ENCODE measurements around the gene TICAM1. TPM values are rescaled to one million over a fixed set of nuclear protein-coding genes. Genes with fewer than 3 reads are reported as not detected.

TICAM1 gene
- total and polyA plus RNA-seq, 10 of the 15 experiments (the other 5 are each of a cell fraction or from before 2014, with no cell fraction given): 0.31 to 31.1 (median 5.3) TPM

DNA sequence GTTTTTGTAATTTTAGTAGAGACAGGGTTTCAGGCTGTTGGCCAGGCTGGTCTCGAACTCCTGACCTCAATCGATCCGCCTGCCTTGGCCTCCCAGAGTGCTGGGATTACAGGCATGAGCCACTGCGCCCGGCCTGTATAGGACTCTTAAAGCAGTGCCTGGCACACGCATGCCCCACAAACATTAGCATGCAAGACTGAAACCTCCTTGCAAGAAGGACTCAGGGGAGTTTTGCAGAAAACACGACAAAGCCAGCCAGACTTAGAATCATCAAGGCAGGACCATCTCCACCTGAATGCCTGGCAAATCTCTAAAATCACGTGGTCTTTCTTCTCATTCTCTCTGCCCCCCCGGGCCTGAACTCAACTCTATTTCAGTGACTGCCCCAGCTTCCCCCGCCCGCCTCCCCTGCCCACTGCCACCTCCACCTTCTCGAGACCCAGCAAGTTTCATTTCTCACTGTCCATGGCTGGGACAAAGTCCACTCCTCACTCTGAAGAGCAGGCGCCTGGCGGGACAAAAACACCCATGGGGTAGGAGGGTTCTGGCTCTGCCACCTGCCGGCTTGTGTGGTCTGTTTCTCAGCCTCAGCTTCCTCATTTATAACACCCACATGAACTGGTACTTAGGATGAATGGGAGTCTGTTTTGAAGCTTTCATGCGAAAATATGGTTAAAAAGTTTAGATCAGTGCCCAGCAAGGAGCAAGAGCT lies 2.4 kb downstream of the TICAM1 start (continued):
- TF ChIP-seq, protein P1, sequence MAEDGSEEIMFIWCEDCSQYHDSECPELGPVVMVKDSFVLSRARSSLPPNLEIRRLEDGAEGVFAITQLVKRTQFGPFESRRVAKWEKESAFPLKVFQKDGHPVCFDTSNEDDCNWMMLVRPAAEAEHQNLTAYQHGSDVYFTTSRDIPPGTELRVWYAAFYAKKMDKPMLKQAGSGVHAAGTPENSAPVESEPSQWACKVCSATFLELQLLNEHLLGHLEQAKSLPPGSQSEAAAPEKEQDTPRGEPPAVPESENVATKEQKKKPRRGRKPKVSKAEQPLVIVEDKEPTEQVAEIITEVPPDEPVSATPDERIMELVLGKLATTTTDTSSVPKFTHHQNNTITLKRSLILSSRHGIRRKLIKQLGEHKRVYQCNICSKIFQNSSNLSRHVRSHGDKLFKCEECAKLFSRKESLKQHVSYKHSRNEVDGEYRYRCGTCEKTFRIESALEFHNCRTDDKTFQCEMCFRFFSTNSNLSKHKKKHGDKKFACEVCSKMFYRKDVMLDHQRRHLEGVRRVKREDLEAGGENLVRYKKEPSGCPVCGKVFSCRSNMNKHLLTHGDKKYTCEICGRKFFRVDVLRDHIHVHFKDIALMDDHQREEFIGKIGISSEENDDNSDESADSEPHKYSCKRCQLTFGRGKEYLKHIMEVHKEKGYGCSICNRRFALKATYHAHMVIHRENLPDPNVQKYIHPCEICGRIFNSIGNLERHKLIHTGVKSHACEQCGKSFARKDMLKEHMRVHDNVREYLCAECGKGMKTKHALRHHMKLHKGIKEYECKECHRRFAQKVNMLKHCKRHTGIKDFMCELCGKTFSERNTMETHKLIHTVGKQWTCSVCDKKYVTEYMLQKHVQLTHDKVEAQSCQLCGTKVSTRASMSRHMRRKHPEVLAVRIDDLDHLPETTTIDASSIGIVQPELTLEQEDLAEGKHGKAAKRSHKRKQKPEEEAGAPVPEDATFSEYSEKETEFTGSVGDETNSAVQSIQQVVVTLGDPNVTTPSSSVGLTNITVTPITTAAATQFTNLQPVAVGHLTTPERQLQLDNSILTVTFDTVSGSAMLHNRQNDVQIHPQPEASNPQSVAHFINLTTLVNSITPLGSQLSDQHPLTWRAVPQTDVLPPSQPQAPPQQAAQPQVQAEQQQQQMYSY (CRISPR knock-in tag; IDR thresholded peaks at IDR 0.05): no peak
- TF ChIP-seq SIX5 (IDR thresholded peaks at IDR 0.05; ENCODE audit: low read depth, low read length, severe bottlenecking): no peak
- TF ChIP-seq EGR1 (IDR thresholded peaks at IDR 0.05; ENCODE audit: borderline replicate concordance in 1 of 2, low read depth in 2 of 2, low read length in 2 of 2): no peak
- TF ChIP-seq WRNIP1 (IDR thresholded peaks at IDR 0.05; ENCODE audit: borderline replicate concordance, low read depth, low read length): no peak
- TF ChIP-seq, protein P2, sequence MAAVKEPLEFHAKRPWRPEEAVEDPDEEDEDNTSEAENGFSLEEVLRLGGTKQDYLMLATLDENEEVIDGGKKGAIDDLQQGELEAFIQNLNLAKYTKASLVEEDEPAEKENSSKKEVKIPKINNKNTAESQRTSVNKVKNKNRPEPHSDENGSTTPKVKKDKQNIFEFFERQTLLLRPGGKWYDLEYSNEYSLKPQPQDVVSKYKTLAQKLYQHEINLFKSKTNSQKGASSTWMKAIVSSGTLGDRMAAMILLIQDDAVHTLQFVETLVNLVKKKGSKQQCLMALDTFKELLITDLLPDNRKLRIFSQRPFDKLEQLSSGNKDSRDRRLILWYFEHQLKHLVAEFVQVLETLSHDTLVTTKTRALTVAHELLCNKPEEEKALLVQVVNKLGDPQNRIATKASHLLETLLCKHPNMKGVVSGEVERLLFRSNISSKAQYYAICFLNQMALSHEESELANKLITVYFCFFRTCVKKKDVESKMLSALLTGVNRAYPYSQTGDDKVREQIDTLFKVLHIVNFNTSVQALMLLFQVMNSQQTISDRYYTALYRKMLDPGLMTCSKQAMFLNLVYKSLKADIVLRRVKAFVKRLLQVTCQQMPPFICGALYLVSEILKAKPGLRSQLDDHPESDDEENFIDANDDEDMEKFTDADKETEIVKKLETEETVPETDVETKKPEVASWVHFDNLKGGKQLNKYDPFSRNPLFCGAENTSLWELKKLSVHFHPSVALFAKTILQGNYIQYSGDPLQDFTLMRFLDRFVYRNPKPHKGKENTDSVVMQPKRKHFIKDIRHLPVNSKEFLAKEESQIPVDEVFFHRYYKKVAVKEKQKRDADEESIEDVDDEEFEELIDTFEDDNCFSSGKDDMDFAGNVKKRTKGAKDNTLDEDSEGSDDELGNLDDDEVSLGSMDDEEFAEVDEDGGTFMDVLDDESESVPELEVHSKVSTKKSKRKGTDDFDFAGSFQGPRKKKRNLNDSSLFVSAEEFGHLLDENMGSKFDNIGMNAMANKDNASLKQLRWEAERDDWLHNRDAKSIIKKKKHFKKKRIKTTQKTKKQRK (IDR thresholded peaks at IDR 0.05; ENCODE audit: low read depth, low read length): no peak
- TF ChIP-seq ESRRA (IDR thresholded peaks at IDR 0.05; ENCODE audit: low read length): no peak
- TF ChIP-seq JUNB (IDR thresholded peaks at IDR 0.05): no peak
- TF ChIP-seq MEF2B (IDR thresholded peaks at IDR 0.05; ENCODE audit: partially characterized antibody, poor library complexity, severe bottlenecking): peak; percentile 39
- peak; percentile 65 for TF ChIP-seq NBN (IDR thresholded peaks at IDR 0.05)
- TF ChIP-seq TCF12 (IDR thresholded peaks at IDR 0.05; ENCODE audit: low read depth, low read length): peak; percentile 85
- peak; percentile 9; the same call in 1 of the 2 replicates for TF ChIP-seq BACH1 (IDR thresholded peaks at IDR 0.05; ENCODE audit: borderline replicate concordance)
- no peak for TF ChIP-seq HDAC6 (IDR thresholded peaks at IDR 0.05; ENCODE audit: unreplicated experiment)
- no peak for TF ChIP-seq STAT1 (conservative IDR thresholded peaks at IDR 0.05)
- no peak for TF ChIP-seq SIN3A (IDR thresholded peaks at IDR 0.05; ENCODE audit: low read depth, low read length)
- peak; percentile 86 for TF ChIP-seq RAD51 (IDR thresholded peaks at IDR 0.05)
- peak; percentile 53; the same call in 1 of the 2 replicates for TF ChIP-seq MXI1 (IDR thresholded peaks at IDR 0.05; ENCODE audit: low read depth, low read length)
- TF ChIP-seq, protein P3, sequence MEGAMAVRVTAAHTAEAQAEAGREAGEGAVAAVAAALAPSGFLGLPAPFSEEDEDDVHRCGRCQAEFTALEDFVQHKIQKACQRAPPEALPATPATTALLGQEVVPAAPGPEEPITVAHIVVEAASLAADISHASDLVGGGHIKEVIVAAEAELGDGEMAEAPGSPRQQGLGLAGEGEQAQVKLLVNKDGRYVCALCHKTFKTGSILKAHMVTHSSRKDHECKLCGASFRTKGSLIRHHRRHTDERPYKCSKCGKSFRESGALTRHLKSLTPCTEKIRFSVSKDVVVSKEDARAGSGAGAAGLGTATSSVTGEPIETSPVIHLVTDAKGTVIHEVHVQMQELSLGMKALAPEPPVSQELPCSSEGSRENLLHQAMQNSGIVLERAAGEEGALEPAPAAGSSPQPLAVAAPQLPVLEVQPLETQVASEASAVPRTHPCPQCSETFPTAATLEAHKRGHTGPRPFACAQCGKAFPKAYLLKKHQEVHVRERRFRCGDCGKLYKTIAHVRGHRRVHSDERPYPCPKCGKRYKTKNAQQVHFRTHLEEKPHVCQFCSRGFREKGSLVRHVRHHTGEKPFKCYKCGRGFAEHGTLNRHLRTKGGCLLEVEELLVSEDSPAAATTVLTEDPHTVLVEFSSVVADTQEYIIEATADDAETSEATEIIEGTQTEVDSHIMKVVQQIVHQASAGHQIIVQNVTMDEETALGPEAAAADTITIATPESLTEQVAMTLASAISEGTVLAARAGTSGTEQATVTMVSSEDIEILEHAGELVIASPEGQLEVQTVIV (IDR thresholded peaks at IDR 0.05; ENCODE audit: borderline replicate concordance, partially characterized antibody): no peak
- no peak for TF ChIP-seq ZNF24 (IDR thresholded peaks at IDR 0.05)
- TF ChIP-seq, protein P4, sequence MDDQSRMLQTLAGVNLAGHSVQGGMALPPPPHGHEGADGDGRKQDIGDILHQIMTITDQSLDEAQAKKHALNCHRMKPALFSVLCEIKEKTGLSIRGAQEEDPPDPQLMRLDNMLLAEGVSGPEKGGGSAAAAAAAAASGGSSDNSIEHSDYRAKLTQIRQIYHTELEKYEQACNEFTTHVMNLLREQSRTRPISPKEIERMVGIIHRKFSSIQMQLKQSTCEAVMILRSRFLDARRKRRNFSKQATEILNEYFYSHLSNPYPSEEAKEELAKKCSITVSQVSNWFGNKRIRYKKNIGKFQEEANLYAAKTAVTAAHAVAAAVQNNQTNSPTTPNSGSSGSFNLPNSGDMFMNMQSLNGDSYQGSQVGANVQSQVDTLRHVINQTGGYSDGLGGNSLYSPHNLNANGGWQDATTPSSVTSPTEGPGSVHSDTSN (IDR thresholded peaks at IDR 0.05; ENCODE audit: insufficient replicate concordance, low read depth, low read length): no peak
